GM23338 (cell line): ENCODE measurements around the gene TOB2.

Experiments
- CREB1 ChIP-seq: fragments of 250-450 bp; sonication (Bioruptor Pico); IDR thresholded peaks from 2 replicates; pipeline ENCODE4 v1.5.0; 2020; ENCODE audit warnings: low read depth, mild to moderate bottlenecking, moderate library complexity
- CTCF ChIP-seq, 2 experiments: fragments of 200-600 bp in 1 of 2; sonication (generic) in 1 of 2; conservative IDR thresholded peaks; 2 replicates each; pipeline versions ENCODE4 v1.5.1 to v1.6.1; 2016 to 2017; ENCODE audit warnings: antibody characterized with exemption in 2 of 2, low read depth in 2 of 2, mild to moderate bottlenecking in 2 of 2, moderate library complexity in 1 of 2
- ETS1 ChIP-seq: IDR thresholded peaks from 2 replicates; pipeline ENCODE4 v1.6.1; 2016; ENCODE audit warnings: antibody characterized with exemption
- EZH2 ChIP-seq: fragments of 200-600 bp; sonication (generic); IDR thresholded peaks from one replicate; pipeline ENCODE4 v1.8.0; 2017; ENCODE audit warnings: antibody characterized with exemption, mild to moderate bottlenecking, low read depth; ENCODE audit not compliant: unreplicated experiment
- EZH2phosphoT487 ChIP-seq: fragments of 200-600 bp; sonication (generic); IDR thresholded peaks from one replicate; pipeline ENCODE4 v1.8.1; 2018; ENCODE audit warnings: antibody characterized with exemption; ENCODE audit not compliant: unreplicated experiment
- JUNB ChIP-seq: IDR thresholded peaks from one replicate; pipeline ENCODE4 v1.6.1; 2016; ENCODE audit warnings: antibody characterized with exemption; ENCODE audit not compliant: unreplicated experiment
- NANOG ChIP-seq: IDR thresholded peaks from 2 replicates; pipeline ENCODE4 v1.6.1; 2016; ENCODE audit warnings: antibody characterized with exemption, borderline replicate concordance
- POLR2AphosphoS5 ChIP-seq: IDR thresholded peaks from 2 replicates; pipeline ENCODE4 v1.6.1; 2016; ENCODE audit warnings: antibody characterized with exemption, low read depth
- REST ChIP-seq: IDR thresholded peaks from one replicate; pipeline ENCODE4 v1.6.1; 2018; ENCODE audit warnings: antibody characterized with exemption; ENCODE audit not compliant: unreplicated experiment
- STAT1 ChIP-seq: IDR thresholded peaks from one replicate; pipeline ENCODE4 v1.6.1; 2016; ENCODE audit warnings: antibody characterized with exemption; ENCODE audit not compliant: unreplicated experiment
- ZNF114 ChIP-seq: fragments of 250-450 bp; sonication (Bioruptor Pico); IDR thresholded peaks from 2 replicates; pipeline ENCODE4 v1.5.0; 2020; ENCODE audit warnings: mild to moderate bottlenecking, moderate library complexity
- ZNF331 ChIP-seq: fragments of 250-450 bp; sonication (Bioruptor Pico); IDR thresholded peaks from 2 replicates; pipeline ENCODE4 v1.5.0; 2020; ENCODE audit warnings: low read depth, mild to moderate bottlenecking, moderate library complexity

GRCh38 chr22:41481925-41482318, 35.3 kb upstream of the TOB2 start:
- TF ChIP-seq JUNB = no peak
- no peak for TF ChIP-seq POLR2AphosphoS5
- no peak for TF ChIP-seq CTCF (conservative IDR thresholded peaks at IDR 0.05; ENCODE audit: low read depth in 2 of 2)
- no peak for TF ChIP-seq REST
- TF ChIP-seq ETS1 = no peak
- TF ChIP-seq CREB1 (CRISPR knock-in tag) = no peak
- no peak for TF ChIP-seq NANOG
- no peak for TF ChIP-seq EZH2phosphoT487
- no peak for TF ChIP-seq EZH2
- no peak for TF ChIP-seq ZNF331
- no peak for TF ChIP-seq STAT1
- no peak for TF ChIP-seq ZNF114
